ENCODE measurements around the gene IQSEC1.

Gene IQSEC1

DNA sequence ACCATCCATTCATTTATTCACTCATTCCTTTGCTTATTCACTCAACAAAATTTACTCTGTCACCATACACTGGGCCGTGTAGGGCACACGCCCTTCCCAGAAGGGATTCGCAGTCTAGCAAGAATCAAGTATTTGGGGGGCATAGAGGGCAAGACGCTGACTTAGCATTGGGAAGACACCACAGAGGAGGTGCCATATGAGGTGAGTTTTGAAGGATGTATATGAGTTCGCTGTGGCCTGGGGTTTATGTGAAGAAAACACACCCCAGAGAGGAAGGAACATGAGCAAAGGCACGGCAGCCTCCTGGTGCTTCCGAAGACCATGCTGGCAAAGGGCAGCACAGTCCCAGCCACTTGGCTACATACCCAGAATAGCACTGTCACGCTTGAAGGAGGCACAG, 23.1 kb upstream of the IQSEC1 start:
- Histone ChIP-seq H3K27me3 (ENCODE audit: insufficient read depth, poor library complexity, severe bottlenecking) (no peaks in the 10 kb centered on the region), H3K27ac (ENCODE audit: poor library complexity, severe bottlenecking) (no peak overlapping the region), H3K9me3 (ENCODE audit: severe bottlenecking) (no peaks in the 10 kb centered on the region), H3K36me3 (ENCODE audit: low read depth) (no peaks in the 10 kb centered on the region), H3K4me1 (ENCODE audit: insufficient read depth, poor library complexity, severe bottlenecking) (no peaks in the 10 kb centered on the region), H3K4me3 (ENCODE audit: severe bottlenecking) (no peak overlapping the region)
- ATAC-seq (ENCODE audit: low read depth) = no peak
- TF ChIP-seq, protein P1, sequence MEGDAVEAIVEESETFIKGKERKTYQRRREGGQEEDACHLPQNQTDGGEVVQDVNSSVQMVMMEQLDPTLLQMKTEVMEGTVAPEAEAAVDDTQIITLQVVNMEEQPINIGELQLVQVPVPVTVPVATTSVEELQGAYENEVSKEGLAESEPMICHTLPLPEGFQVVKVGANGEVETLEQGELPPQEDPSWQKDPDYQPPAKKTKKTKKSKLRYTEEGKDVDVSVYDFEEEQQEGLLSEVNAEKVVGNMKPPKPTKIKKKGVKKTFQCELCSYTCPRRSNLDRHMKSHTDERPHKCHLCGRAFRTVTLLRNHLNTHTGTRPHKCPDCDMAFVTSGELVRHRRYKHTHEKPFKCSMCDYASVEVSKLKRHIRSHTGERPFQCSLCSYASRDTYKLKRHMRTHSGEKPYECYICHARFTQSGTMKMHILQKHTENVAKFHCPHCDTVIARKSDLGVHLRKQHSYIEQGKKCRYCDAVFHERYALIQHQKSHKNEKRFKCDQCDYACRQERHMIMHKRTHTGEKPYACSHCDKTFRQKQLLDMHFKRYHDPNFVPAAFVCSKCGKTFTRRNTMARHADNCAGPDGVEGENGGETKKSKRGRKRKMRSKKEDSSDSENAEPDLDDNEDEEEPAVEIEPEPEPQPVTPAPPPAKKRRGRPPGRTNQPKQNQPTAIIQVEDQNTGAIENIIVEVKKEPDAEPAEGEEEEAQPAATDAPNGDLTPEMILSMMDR (IDR thresholded peaks at IDR 0.05; ENCODE audit: poor library complexity, severe bottlenecking) = no peak
- DNase-seq (ENCODE audit: low spot score) = no peak

DNA sequence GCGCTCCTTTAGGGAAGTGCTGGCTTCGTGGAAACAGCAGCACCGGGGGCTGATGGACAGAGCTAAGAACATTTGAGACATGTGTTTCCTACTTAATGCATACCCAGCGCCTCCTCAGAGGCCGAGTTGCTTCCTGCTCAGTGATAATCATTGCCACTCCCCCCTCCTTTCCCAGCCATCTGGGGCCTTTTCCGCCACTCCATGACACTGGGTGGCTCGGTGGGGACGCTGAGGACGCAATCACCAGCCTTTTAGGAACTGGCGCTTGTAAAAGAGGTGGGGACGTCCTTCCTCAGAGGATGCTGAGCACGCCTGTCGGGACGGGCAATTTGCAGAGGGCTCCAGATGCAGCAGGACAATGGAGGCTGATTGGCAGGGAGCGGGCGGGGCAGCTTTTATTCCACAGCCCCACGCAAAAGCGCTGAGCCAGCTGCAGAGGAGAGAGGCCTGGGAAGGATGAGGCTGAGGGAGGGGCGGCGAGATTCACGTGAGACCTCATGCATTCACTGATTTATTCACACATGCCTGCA, 22.2 kb upstream of the IQSEC1 start:
- no peaks in the 10 kb centered on the region for H3K9me3 ChIP-seq (ENCODE audit: severe bottlenecking)
- no peak overlapping the region for H3K27ac ChIP-seq (ENCODE audit: poor library complexity, severe bottlenecking)
- TF ChIP-seq, protein P1 (IDR thresholded peaks at IDR 0.05; ENCODE audit: poor library complexity, severe bottlenecking) = no peak
- DNase-seq (ENCODE audit: low spot score) (no peak), ATAC-seq (ENCODE audit: low read depth) (no peak)
- H3K27me3 ChIP-seq (ENCODE audit: insufficient read depth, poor library complexity, severe bottlenecking) = no peaks in the 10 kb centered on the region
- no peaks in the 10 kb centered on the region for H3K4me1 ChIP-seq (ENCODE audit: insufficient read depth, poor library complexity, severe bottlenecking)
- H3K4me3 ChIP-seq (ENCODE audit: severe bottlenecking) = no peak overlapping the region
- no peaks in the 10 kb centered on the region for H3K36me3 ChIP-seq (ENCODE audit: low read depth)

DNA sequence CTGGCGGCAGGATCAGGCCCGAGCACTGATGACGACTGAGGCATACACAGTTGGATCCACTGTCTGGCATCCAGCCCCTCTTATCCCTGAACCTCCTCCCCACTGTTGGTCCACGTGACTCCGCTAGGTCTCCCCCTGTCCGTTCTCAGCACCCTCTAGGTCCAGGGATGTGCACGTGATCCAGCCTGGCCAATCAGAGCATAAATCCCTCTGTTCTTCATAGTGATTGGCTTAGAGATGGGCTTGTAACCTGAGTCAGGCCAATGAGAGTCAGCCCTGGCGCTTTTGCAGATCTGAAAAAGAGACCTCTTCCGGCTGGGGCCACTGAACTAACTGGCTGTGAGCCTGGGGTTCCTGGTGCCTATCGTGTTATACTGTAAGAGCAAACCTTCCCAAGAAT, 20.5 kb upstream of the IQSEC1 start:
- no peak overlapping the region for H3K27ac ChIP-seq (ENCODE audit: poor library complexity, severe bottlenecking)
- no peak overlapping the region for H3K4me3 ChIP-seq (ENCODE audit: severe bottlenecking)
- TF ChIP-seq, protein P1 (IDR thresholded peaks at IDR 0.05; ENCODE audit: poor library complexity, severe bottlenecking) = no peak
- no peaks in the 10 kb centered on the region for H3K36me3 ChIP-seq (ENCODE audit: low read depth)
- DNase-seq (ENCODE audit: low spot score) (no peak), ATAC-seq (ENCODE audit: low read depth) (no peak)
- no peaks in the 10 kb centered on the region for H3K27me3 ChIP-seq (ENCODE audit: insufficient read depth, poor library complexity, severe bottlenecking)
- H3K4me1 ChIP-seq (ENCODE audit: insufficient read depth, poor library complexity, severe bottlenecking) = no peaks in the 10 kb centered on the region
- H3K9me3 ChIP-seq (ENCODE audit: severe bottlenecking) = no peaks in the 10 kb centered on the region

DNA sequence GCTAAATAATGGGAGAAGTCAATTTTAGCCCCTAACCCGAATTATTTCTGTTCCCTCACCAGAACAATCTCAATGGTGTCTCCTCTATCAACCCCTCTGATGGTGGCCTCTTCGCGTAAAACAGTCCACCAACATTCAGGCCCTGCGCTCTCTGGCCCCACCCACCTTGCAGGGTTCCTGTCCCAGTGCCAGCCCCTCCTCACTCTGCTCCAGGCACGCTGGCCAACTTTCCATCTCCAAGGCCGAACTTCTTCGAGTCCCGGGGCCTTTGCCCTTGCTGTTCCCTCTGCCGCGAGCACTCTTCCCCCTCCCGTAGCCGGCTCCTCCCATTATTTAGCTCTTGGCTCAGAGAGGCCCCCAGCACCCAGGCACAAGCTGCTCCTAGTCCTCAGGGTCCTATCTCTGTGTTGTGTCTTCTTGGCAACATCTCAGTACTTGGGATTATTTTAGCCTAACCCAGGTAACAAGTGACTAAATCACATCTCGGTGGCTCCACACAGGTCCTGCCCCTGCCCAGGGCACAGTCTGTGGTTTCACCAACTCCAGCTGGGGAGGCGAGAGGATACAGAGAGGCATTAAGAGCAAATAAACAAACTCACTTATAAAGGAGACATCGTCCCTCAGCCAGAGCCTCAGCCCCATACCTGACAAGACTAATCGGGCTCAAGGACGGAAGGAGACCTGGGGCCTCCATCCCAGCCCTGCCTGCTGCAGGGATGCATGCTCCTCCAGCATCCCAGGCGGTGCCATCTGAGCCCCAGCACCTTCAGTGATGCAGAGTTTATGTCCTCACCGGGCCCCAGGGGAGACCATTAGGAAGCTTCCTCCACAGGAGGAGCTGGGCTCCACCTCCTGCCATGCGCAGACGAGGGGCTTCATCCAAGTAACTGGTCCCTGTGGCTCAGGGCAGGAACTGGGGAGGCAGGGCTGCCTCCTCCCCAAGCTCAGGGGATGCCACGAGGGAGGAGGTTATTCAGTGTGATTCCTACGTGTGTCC, 19.7 kb upstream of the IQSEC1 start:
- H3K4me1 ChIP-seq (ENCODE audit: insufficient read depth, poor library complexity, severe bottlenecking) = no peaks in the 10 kb centered on the region
- H3K4me3 ChIP-seq (ENCODE audit: severe bottlenecking) = no peak overlapping the region
- no peak for ATAC-seq (ENCODE audit: low read depth)
- no peaks in the 10 kb centered on the region for H3K27me3 ChIP-seq (ENCODE audit: insufficient read depth, poor library complexity, severe bottlenecking)
- TF ChIP-seq, protein P1 (IDR thresholded peaks at IDR 0.05; ENCODE audit: poor library complexity, severe bottlenecking) = no peak
- no peaks in the 10 kb centered on the region for H3K9me3 ChIP-seq (ENCODE audit: severe bottlenecking)
- H3K36me3 ChIP-seq (ENCODE audit: low read depth) = no peaks in the 10 kb centered on the region
- no peak for DNase-seq (ENCODE audit: low spot score)
- H3K27ac ChIP-seq (ENCODE audit: poor library complexity, severe bottlenecking) = no peak overlapping the region

Measured in RWPE2 (cell line).